Thyroid gland (tissue), 4 donors: Measurements from ENCODE around the gene CDKN3.

ENCODE experiments used
- POLR2A ChIP-seq, 2 donors: fragments of 450-650 bp; IDR thresholded peaks; one replicate each; pipeline ENCODE4 v1.6.1; 2017; ENCODE audit warnings: antibody characterized with exemption in 2 of 2, mild to moderate bottlenecking in 2 of 2, moderate library complexity in 1 of 2
- TF ChIP-seq, protein P1 (sequence below), 6 experiments: fragments of 200-600 bp in 3 of 6; fragments of 450-650 bp in 3 of 6; sonication (generic) in 3 of 6; IDR thresholded peaks; one replicate each; pipeline ENCODE4 v1.5.1; 2016 to 2019; ENCODE audit warnings: antibody characterized with exemption in 6 of 6, mild to moderate bottlenecking in 2 of 6, inconsistent platforms in 1 of 6, moderate library complexity in 1 of 6

DNA sequence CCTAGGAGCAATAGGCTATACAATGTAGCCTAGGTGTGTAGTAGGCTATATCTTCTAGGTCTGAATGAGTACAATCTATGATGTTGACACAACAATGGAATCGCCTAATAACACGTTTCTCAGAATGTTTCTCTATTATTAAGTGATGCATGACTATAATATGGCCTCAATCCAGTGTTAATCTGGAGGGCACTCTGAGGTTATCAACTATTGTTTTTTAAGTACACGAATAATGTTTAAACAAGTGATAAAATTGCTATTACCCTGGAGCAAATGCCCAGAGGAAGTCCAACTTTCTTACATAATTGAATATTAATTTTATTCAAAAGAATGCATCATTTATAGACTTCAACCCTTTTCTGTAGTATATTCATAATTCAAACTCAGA lies 60.8 kb downstream of the CDKN3 start:
- TF ChIP-seq POLR2A (IDR thresholded peaks at IDR 0.05): no peak
- TF ChIP-seq, protein P1, sequence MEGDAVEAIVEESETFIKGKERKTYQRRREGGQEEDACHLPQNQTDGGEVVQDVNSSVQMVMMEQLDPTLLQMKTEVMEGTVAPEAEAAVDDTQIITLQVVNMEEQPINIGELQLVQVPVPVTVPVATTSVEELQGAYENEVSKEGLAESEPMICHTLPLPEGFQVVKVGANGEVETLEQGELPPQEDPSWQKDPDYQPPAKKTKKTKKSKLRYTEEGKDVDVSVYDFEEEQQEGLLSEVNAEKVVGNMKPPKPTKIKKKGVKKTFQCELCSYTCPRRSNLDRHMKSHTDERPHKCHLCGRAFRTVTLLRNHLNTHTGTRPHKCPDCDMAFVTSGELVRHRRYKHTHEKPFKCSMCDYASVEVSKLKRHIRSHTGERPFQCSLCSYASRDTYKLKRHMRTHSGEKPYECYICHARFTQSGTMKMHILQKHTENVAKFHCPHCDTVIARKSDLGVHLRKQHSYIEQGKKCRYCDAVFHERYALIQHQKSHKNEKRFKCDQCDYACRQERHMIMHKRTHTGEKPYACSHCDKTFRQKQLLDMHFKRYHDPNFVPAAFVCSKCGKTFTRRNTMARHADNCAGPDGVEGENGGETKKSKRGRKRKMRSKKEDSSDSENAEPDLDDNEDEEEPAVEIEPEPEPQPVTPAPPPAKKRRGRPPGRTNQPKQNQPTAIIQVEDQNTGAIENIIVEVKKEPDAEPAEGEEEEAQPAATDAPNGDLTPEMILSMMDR (IDR thresholded peaks at IDR 0.05): no peak
